Measurements from ENCODE around the gene TMEFF2.

DNA sequence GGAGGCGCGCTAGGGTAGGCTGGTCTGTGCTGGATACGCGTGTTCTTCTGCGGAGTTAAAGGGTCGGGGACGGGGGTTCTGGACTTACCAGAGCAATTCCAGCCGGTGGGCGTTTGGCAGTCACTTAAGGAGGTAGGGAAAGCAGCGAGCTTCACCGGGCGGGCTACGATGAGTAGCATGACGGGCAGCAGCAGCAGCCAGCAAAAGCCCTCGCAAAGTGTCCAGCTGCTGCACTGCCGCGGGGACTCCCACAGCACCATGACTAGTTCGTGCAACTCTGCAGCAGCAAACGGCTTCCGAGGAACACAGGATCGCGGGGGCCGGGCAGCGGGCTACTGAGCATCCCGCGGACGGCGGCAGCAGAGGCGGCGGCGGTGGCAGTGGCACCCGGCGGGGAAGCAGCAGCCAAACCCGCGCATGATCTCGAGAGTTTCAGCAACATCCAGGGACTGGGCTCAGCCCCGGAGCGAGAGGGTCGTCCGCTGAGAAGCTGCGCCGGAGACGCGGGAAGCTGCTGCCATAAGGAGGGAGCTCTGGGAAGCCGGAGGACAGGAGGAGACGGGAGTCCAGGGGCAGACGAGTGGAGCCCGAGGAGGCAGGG lies 368 bp downstream of the TMEFF2 start:
- TF ChIP-seq ASH2L (IDR thresholded peaks at IDR 0.05; ENCODE audit: borderline replicate concordance, low read depth): no peak
- TF ChIP-seq, protein P1, sequence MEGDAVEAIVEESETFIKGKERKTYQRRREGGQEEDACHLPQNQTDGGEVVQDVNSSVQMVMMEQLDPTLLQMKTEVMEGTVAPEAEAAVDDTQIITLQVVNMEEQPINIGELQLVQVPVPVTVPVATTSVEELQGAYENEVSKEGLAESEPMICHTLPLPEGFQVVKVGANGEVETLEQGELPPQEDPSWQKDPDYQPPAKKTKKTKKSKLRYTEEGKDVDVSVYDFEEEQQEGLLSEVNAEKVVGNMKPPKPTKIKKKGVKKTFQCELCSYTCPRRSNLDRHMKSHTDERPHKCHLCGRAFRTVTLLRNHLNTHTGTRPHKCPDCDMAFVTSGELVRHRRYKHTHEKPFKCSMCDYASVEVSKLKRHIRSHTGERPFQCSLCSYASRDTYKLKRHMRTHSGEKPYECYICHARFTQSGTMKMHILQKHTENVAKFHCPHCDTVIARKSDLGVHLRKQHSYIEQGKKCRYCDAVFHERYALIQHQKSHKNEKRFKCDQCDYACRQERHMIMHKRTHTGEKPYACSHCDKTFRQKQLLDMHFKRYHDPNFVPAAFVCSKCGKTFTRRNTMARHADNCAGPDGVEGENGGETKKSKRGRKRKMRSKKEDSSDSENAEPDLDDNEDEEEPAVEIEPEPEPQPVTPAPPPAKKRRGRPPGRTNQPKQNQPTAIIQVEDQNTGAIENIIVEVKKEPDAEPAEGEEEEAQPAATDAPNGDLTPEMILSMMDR (IDR thresholded peaks at IDR 0.05 in 2 of 3, conservative IDR thresholded peaks at IDR 0.05 in 1 of 3; ENCODE audit: control insufficient read depth in 2 of 3, extremely low read depth in 1 of 3, insufficient read depth in 1 of 3, low read depth in 3 of 3, low read length in 3 of 3): no peak
- TF ChIP-seq KDM1A (IDR thresholded peaks at IDR 0.05; ENCODE audit: borderline replicate concordance): no peak
- no peak for TF ChIP-seq CBFB (IDR thresholded peaks at IDR 0.05; ENCODE audit: low read depth)
